HL-60 (cell line): ENCODE results near the gene HSDL2.

ENCODE experiments used
- CTCF ChIP-seq: IDR thresholded peaks from one replicate; pipeline ENCODE4 v1.5.1; 2011; ENCODE audit warnings: low read length, control low read depth, inconsistent platforms; ENCODE audit not compliant: insufficient read depth
- REST ChIP-seq: IDR thresholded peaks from 2 replicates; pipeline ENCODE4 v1.6.1; 2012; ENCODE audit warnings: low read depth; ENCODE audit not compliant: insufficient replicate concordance

- TF ChIP-seq CTCF (no peak), REST (no peak)
Observed at GRCh38 chr9:112375361-112375760, 4.5 kb upstream of the HSDL2 start.
